Kasumi-1 (cell line): Measurements from ENCODE around the gene LRP3.
"Not testable (repeated sequence)": the region's sequence is repeated elsewhere in the genome, so short reads cannot be mapped to it uniquely, and the experiment has no call there.

ENCODE experiments used
- DNase-seq, 2 experiments: peaks; one replicate each; lab custom pipeline; 2025; lab: John Stamatoyannopoulos, UW

The LRP3 gene

GRCh38 chr19:33175886-33176669 lies 18.1 kb upstream of the LRP3 start:
- DNase-seq: peak in 1 of 2 experiments; percentile 35

GRCh38 chr19:33176670-33177416 lies 17.3 kb upstream of the LRP3 start:
- peak; percentile 99 for DNase-seq

- DNase-seq: peak; percentile 42 to 64
Measured at GRCh38 chr19:33177417-33177979, 16.6 kb upstream of the LRP3 start.

GRCh38 chr19:33186431-33187182 lies 7.5 kb upstream of the LRP3 start:
- peak; percentile 57 to 69 for DNase-seq

- DNase-seq: peak in 1 of 2 experiments; percentile 45
Measured at GRCh38 chr19:33187183-33187540, 7.0 kb upstream of the LRP3 start.

- DNase-seq: no peak
Measured at GRCh38 chr19:33189453-33189852, 4.7 kb upstream of the LRP3 start.

- DNase-seq: not testable (repeated sequence)
Measured at GRCh38 chr19:33191092-33191491, 3.0 kb upstream of the LRP3 start.

GRCh38 chr19:33191501-33191900 lies 2.6 kb upstream of the LRP3 start:
- DNase-seq: no peak

- peak in 1 of 2 experiments; percentile 4 for DNase-seq
Measured at GRCh38 chr19:33192010-33192409, 2.1 kb upstream of the LRP3 start.

- no peak for DNase-seq
Measured at GRCh38 chr19:33193269-33193864, 763 bp upstream of the LRP3 start.

- DNase-seq: no peak
Measured at GRCh38 chr19:33194532-33194885, 379 bp downstream of the LRP3 start.

GRCh38 chr19:33194886-33195644 lies 935 bp downstream of the LRP3 start:
- peak in 1 of 2 experiments; percentile 6 for DNase-seq

GRCh38 chr19:33195645-33196347 lies 1.7 kb downstream of the LRP3 start:
- DNase-seq: no peak

GRCh38 chr19:33196446-33197193 lies 2.5 kb downstream of the LRP3 start:
- DNase-seq: no peak

- no peak for DNase-seq
Measured at GRCh38 chr19:33197591-33198000, 3.5 kb downstream of the LRP3 start.

GRCh38 chr19:33198169-33198568 lies 4.0 kb downstream of the LRP3 start:
- DNase-seq: no peak

GRCh38 chr19:33199441-33200265 lies 5.5 kb downstream of the LRP3 start:
- DNase-seq: peak; percentile 79 to 82

GRCh38 chr19:33201473-33201872 lies 7.3 kb downstream of the LRP3 start:
- DNase-seq: peak; percentile 8 to 15
